Suprapubic skin (tissue), 4 donors: Measurements from ENCODE around the gene DYNLRB1. TPM values are rescaled to one million over a fixed set of nuclear protein-coding genes. Genes with fewer than 3 reads are reported as not detected.
"Not testable (repeated sequence)": the region's sequence is repeated elsewhere in the genome, so short reads cannot be mapped to it uniquely, and the experiment has no call there.

Experiments
- DNase-seq, 2 donors: peaks; one replicate each; pipeline ENCODE4 v3.0.0-alpha.2; 2019; ENCODE audit warnings: low spot score in 2 of 2
- H3K27ac ChIP-seq: fragments of 200-600 bp; sonication (generic); one replicate; pipeline ENCODE4 v1.5.1; 2019
- H3K27me3 ChIP-seq: fragments of 200-600 bp; sonication (generic); one replicate; pipeline ENCODE4 v1.5.1; 2019
- H3K36me3 ChIP-seq: fragments of 200-600 bp; sonication (generic); one replicate; pipeline ENCODE4 v1.5.1; 2019
- H3K4me1 ChIP-seq: fragments of 200-600 bp; sonication (generic); one replicate; pipeline ENCODE4 v1.5.1; 2019
- H3K4me3 ChIP-seq: fragments of 200-600 bp; sonication (generic); one replicate; pipeline ENCODE4 v1.5.1; 2019; ENCODE audit warnings: mild to moderate bottlenecking
- H3K9me3 ChIP-seq: fragments of 200-600 bp; sonication (generic); one replicate; pipeline ENCODE4 v1.5.1; 2019
- CTCF ChIP-seq, 2 donors: fragments of 200-600 bp in 1 of 2; fragments of 450-650 bp in 1 of 2; sonication (generic) in 1 of 2; IDR thresholded peaks; one replicate each; pipeline ENCODE4 v1.5.1; 2016 to 2019; ENCODE audit warnings: antibody characterized with exemption in 2 of 2, mild to moderate bottlenecking in 1 of 2, moderate library complexity in 1 of 2
- EP300 ChIP-seq: sonication (generic); formaldehyde crosslinking; IDR thresholded peaks from one replicate; pipeline ENCODE4 v1.6.1; 2017; ENCODE audit warnings: antibody characterized with exemption
- POLR2A ChIP-seq, 2 donors: fragments of 450-650 bp; IDR thresholded peaks; one replicate each; pipeline ENCODE4 v1.6.1; 2017; ENCODE audit warnings: antibody characterized with exemption in 2 of 2, mild to moderate bottlenecking in 2 of 2, moderate library complexity in 2 of 2
- POLR2AphosphoS5 ChIP-seq, 3 donors: sonication (generic); formaldehyde crosslinking; IDR thresholded peaks; one replicate each; pipeline ENCODE4 v1.6.1; 2017; ENCODE audit warnings: antibody characterized with exemption in 3 of 3
- WGBS: methylation state at CpG from one replicate; pipeline ENCODE4 v1.1.5; 2018; 5-methylcytosine and 5-hydroxymethylcytosine counted together
- total RNA-seq, 4 donors: library from RNA; depleted of rRNA; stranded (reverse); fragments of >200 nt; gene quantifications; one replicate each; pipeline ENCODE4 v1.1.0, GENCODE V29; 2016

Gene DYNLRB1
- total RNA-seq, 4 donors from 2014 or later, result 143 to 270 (median 225) TPM

- Histone ChIP-seq H3K36me3 (peaks cover 14% of the 10 kb centered on the region), H3K9me3 (no peaks in the 10 kb centered on the region), H3K27me3 (no peaks in the 10 kb centered on the region), H3K27ac (peak overlapping the region; percentile 68), H3K4me1 (peaks cover 41% of the 10 kb centered on the region), H3K4me3 (no peak overlapping the region)
- TF ChIP-seq CTCF (IDR thresholded peaks at IDR 0.05), result no peak
- no peak for TF ChIP-seq POLR2AphosphoS5 (IDR thresholded peaks at IDR 0.05)
- no peak for TF ChIP-seq POLR2A (IDR thresholded peaks at IDR 0.05)
- no peak for TF ChIP-seq EP300
- no peak for DNase-seq
Observed at GRCh38 chr20:34512955-34513419, 3.2 kb upstream of the DYNLRB1 start.

GRCh38 chr20:34514034-34514433 is 2.2 kb upstream of the DYNLRB1 start:
- H3K27ac ChIP-seq, H3K9me3 ChIP-seq, H3K27me3 ChIP-seq, H3K36me3 ChIP-seq, DNase-seq, H3K4me3 ChIP-seq: not testable (repeated sequence)
- peaks cover 50% of the 10 kb centered on the region for H3K4me1 ChIP-seq
- WGBS, result 85% methylated on average over 17 of the region's 17 CpGs

- peaks cover 50% of the 10 kb centered on the region for H3K4me1 ChIP-seq
- no peaks in the 10 kb centered on the region for H3K27me3 ChIP-seq
- H3K4me3 ChIP-seq, result peak overlapping the region; percentile 91
- 39% methylated on average over 18 of the region's 19 CpGs for WGBS
- peak overlapping the region; percentile 98 for H3K27ac ChIP-seq
- no peak for TF ChIP-seq EP300
- TF ChIP-seq POLR2AphosphoS5 (IDR thresholded peaks at IDR 0.05), result no peak
- TF ChIP-seq CTCF (IDR thresholded peaks at IDR 0.05), result no peak
- no peak for TF ChIP-seq POLR2A (IDR thresholded peaks at IDR 0.05)
- peaks cover 12% of the 10 kb centered on the region for H3K36me3 ChIP-seq
- DNase-seq, result no peak
- H3K9me3 ChIP-seq, result no peaks in the 10 kb centered on the region
Observed at GRCh38 chr20:34514897-34515483, 1.2 kb upstream of the DYNLRB1 start.

GRCh38 chr20:34515484-34516246 is 557 bp upstream of the DYNLRB1 start:
- peak overlapping the region; percentile 91 for H3K4me3 ChIP-seq
- peaks cover 50% of the 10 kb centered on the region for H3K4me1 ChIP-seq
- 3% methylated on average over 31 of the region's 36 CpGs for WGBS
- no peaks in the 10 kb centered on the region for H3K27me3 ChIP-seq
- H3K9me3 ChIP-seq, result no peaks in the 10 kb centered on the region
- no peak for DNase-seq
- peak overlapping the region; percentile 98 for H3K27ac ChIP-seq
- peaks cover 12% of the 10 kb centered on the region for H3K36me3 ChIP-seq
- TF ChIP-seq POLR2AphosphoS5 (IDR thresholded peaks at IDR 0.05) (no peak), POLR2A (IDR thresholded peaks at IDR 0.05) (no peak), EP300 (no peak), CTCF (IDR thresholded peaks at IDR 0.05) (no peak)

- WGBS, result 0% methylated on average over 3 of the region's 3 CpGs
- H3K27me3 ChIP-seq, result no peaks in the 10 kb centered on the region
- H3K4me1 ChIP-seq, result peaks cover 50% of the 10 kb centered on the region
- no peak for TF ChIP-seq POLR2AphosphoS5 (IDR thresholded peaks at IDR 0.05)
- TF ChIP-seq CTCF (IDR thresholded peaks at IDR 0.05), result no peak
- no peak for TF ChIP-seq POLR2A (IDR thresholded peaks at IDR 0.05)
- no peak for TF ChIP-seq EP300
- H3K9me3 ChIP-seq, result no peaks in the 10 kb centered on the region
- H3K27ac ChIP-seq, result peak overlapping the region; percentile 98
- no peak for DNase-seq
- peak overlapping the region; percentile 91 for H3K4me3 ChIP-seq
- H3K36me3 ChIP-seq, result peaks cover 9% of the 10 kb centered on the region
Observed at GRCh38 chr20:34517114-34517505, 888 bp downstream of the DYNLRB1 start.

- peaks cover 46% of the 10 kb centered on the region for H3K4me1 ChIP-seq
- H3K36me3 ChIP-seq, H3K27me3 ChIP-seq, H3K27ac ChIP-seq, H3K9me3 ChIP-seq, H3K4me3 ChIP-seq, DNase-seq: not testable (repeated sequence)
- 96% methylated on average over 7 of the region's 7 CpGs for WGBS
Observed at GRCh38 chr20:34518863-34519262, 2.6 kb downstream of the DYNLRB1 start.

GRCh38 chr20:34519841-34520240 is 3.6 kb downstream of the DYNLRB1 start:
- not testable (repeated sequence) for DNase-seq, H3K27ac ChIP-seq, H3K27me3 ChIP-seq, H3K36me3 ChIP-seq, H3K4me3 ChIP-seq, H3K9me3 ChIP-seq
- 84% methylated on average over 10 of the region's 10 CpGs for WGBS
- H3K4me1 ChIP-seq, result peaks cover 51% of the 10 kb centered on the region
